Fibroblast of villous mesenchyme (primary cell): ENCODE results near the gene PPIL3. TPM values are rescaled to one million over a fixed set of nuclear protein-coding genes. Genes with fewer than 3 reads are reported as not detected.

ENCODE experiments used
- DNase-seq: peaks from one replicate; pipeline ENCODE4 v3.0.0-alpha.2; 2010; ENCODE audit warnings: low read depth
- H3K4me3 ChIP-seq: 2 replicates; pipeline ENCODE4 v1.5.1; 2011; ENCODE audit warnings: low read depth, mild to moderate bottlenecking, low read length
- CTCF ChIP-seq: IDR thresholded peaks from 2 replicates; pipeline ENCODE4 v1.5.1; 2012; ENCODE audit warnings: low read depth, mild to moderate bottlenecking, low read length; ENCODE audit not compliant: insufficient read depth
- small RNA-seq: library from RNA; depleted of rRNA; stranded (forward); fragments of <200 nt; gene quantifications from one replicate; pipeline ENCODE3, GENCODE V24; 2012
- total RNA-seq: library from RNA; depleted of rRNA; stranded (reverse); fragments of >200 nt; gene quantifications from 2 replicates; pipeline ENCODE4 v1.2.3, GENCODE V29; 2012

The PPIL3 gene
- total RNA-seq, 1 donor, result 38.9 TPM

DNA sequence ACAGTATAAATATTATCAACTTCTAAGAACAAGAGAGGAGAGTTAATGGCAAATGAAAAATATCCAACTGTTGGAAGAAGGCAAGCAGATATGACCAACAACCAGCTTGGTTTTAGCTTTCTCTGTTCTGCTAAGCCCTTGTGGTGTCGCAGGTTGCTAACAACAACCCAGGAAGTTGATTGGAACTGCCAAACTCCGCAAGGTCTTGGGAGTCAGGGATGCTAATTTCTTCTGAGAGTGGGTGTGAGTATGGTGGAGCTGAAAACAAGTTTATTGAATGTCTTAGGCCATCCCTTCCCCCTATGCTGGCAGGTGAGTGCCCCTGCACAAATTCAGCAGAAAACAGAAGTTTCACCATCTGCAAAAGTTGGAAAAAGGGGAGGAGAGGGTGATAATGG, 59.6 kb downstream of the PPIL3 start:
- TF ChIP-seq CTCF, result no peak
- H3K4me3 ChIP-seq, result no peak overlapping the region
- no peak for DNase-seq

- no peak for TF ChIP-seq CTCF
- DNase-seq, result no peak
- H3K4me3 ChIP-seq, result no peak overlapping the region
Observed at GRCh38 chr2:200828572-200829257, 60.2 kb downstream of the PPIL3 start.

- no peak for TF ChIP-seq CTCF
- DNase-seq, result no peak
- no peak overlapping the region for H3K4me3 ChIP-seq
Observed at GRCh38 chr2:200828104-200828503, 60.8 kb downstream of the PPIL3 start.

- no peak for TF ChIP-seq CTCF
Observed at GRCh38 chr2:200821686-200822245, 67.1 kb downstream of the PPIL3 start.

More at GRCh38 chr2:200821686-200822245, 67.1 kb downstream of the PPIL3 start:
- DNase-seq, result no peak
- no peak overlapping the region for H3K4me3 ChIP-seq

Small RNAs within 50 kb of the gene (small RNA-seq; reads per million reads assigned to genes)
- gene RF00019 (not detected), gene RNA5SP115 (not detected), gene RNU6-312P (not detected), gene RNU6-31P (not detected), gene RNU6-762P (not detected)

Other genes starting within 250 kb of the PPIL3 start
- 528 and 662 TPM in 2 replicates for gene BZW1, start 77.2 kb downstream of the PPIL3 start, total RNA-seq
- 39.9 and 64.8 TPM in 2 replicates for gene CLK1, start 24.4 kb downstream of the PPIL3 start, total RNA-seq
- gene NIF3L1, start 294 bp upstream of the PPIL3 start, total RNA-seq, result 22.9 and 30.2 TPM in 2 replicates
- 10.0 and 22.5 TPM in 2 replicates for gene ORC2, start 74.6 kb upstream of the PPIL3 start, total RNA-seq
- 11.3 and 17.7 TPM in 2 replicates for gene HYCC2, start 182.6 kb upstream of the PPIL3 start, total RNA-seq
- 44.1 and 54.0 TPM in 2 replicates for gene NDUFB3, start 182.9 kb upstream of the PPIL3 start, total RNA-seq
- gene CFLAR, start 227.1 kb upstream of the PPIL3 start, total RNA-seq, result 65.1 and 143 TPM in 2 replicates